Suprapubic skin (tissue), 4 donors: ENCODE measurements around the gene TFF2. TPM values are rescaled to one million over a fixed set of nuclear protein-coding genes. Genes with fewer than 3 reads are reported as not detected.

Experiments used
- DNase-seq, 2 donors: peaks; one replicate each; pipeline ENCODE4 v3.0.0-alpha.2; 2019; ENCODE audit warnings: low spot score in 2 of 2
- H3K27ac ChIP-seq: fragments of 200-600 bp; sonication (generic); one replicate; pipeline ENCODE4 v1.5.1; 2019
- H3K27me3 ChIP-seq: fragments of 200-600 bp; sonication (generic); one replicate; pipeline ENCODE4 v1.5.1; 2019
- H3K36me3 ChIP-seq: fragments of 200-600 bp; sonication (generic); one replicate; pipeline ENCODE4 v1.5.1; 2019
- H3K4me1 ChIP-seq: fragments of 200-600 bp; sonication (generic); one replicate; pipeline ENCODE4 v1.5.1; 2019
- H3K4me3 ChIP-seq: fragments of 200-600 bp; sonication (generic); one replicate; pipeline ENCODE4 v1.5.1; 2019; ENCODE audit warnings: mild to moderate bottlenecking
- H3K9me3 ChIP-seq: fragments of 200-600 bp; sonication (generic); one replicate; pipeline ENCODE4 v1.5.1; 2019
- CTCF ChIP-seq, 2 donors: fragments of 200-600 bp in 1 of 2; fragments of 450-650 bp in 1 of 2; sonication (generic) in 1 of 2; IDR thresholded peaks; one replicate each; pipeline ENCODE4 v1.5.1; 2016 to 2019; ENCODE audit warnings: antibody characterized with exemption in 2 of 2, mild to moderate bottlenecking in 1 of 2, moderate library complexity in 1 of 2
- EP300 ChIP-seq: sonication (generic); formaldehyde crosslinking; IDR thresholded peaks from one replicate; pipeline ENCODE4 v1.6.1; 2017; ENCODE audit warnings: antibody characterized with exemption
- POLR2A ChIP-seq, 2 donors: fragments of 450-650 bp; IDR thresholded peaks; one replicate each; pipeline ENCODE4 v1.6.1; 2017; ENCODE audit warnings: antibody characterized with exemption in 2 of 2, mild to moderate bottlenecking in 2 of 2, moderate library complexity in 2 of 2
- POLR2AphosphoS5 ChIP-seq, 3 donors: sonication (generic); formaldehyde crosslinking; IDR thresholded peaks; one replicate each; pipeline ENCODE4 v1.6.1; 2017; ENCODE audit warnings: antibody characterized with exemption in 3 of 3
- WGBS: methylation state at CpG from one replicate; pipeline ENCODE4 v1.1.5; 2018; 5-methylcytosine and 5-hydroxymethylcytosine counted together
- total RNA-seq, 4 donors: library from RNA; depleted of rRNA; stranded (reverse); fragments of >200 nt; gene quantifications; one replicate each; pipeline ENCODE4 v1.1.0, GENCODE V29; 2016

Gene TFF2
- total RNA-seq, 4 donors from 2014 or later = not detected

GRCh38 chr21:42341776-42342542, 8.8 kb downstream of the TFF2 start:
- no peak for TF ChIP-seq EP300
- TF ChIP-seq POLR2AphosphoS5 (IDR thresholded peaks at IDR 0.05) = no peak
- no peak for TF ChIP-seq CTCF (IDR thresholded peaks at IDR 0.05)
- no peak for TF ChIP-seq POLR2A (IDR thresholded peaks at IDR 0.05)

GRCh38 chr21:42340187-42341050, 10.4 kb downstream of the TFF2 start:
- WGBS = 68% methylated on average over 24 of the region's 24 CpGs
- Histone ChIP-seq H3K27me3 (peaks cover 6% of the 10 kb centered on the region), H3K36me3 (no peaks in the 10 kb centered on the region), H3K9me3 (no peaks in the 10 kb centered on the region), H3K4me3 (no peak overlapping the region), H3K4me1 (no peaks in the 10 kb centered on the region), H3K27ac (no peak overlapping the region)
- TF ChIP-seq CTCF (IDR thresholded peaks at IDR 0.05) (no peak), EP300 (no peak), POLR2AphosphoS5 (IDR thresholded peaks at IDR 0.05) (no peak), POLR2A (IDR thresholded peaks at IDR 0.05) (no peak)
- DNase-seq = no peak

More at GRCh38 chr21:42341776-42342542, 8.8 kb downstream of the TFF2 start:
- no peak for DNase-seq
- Histone ChIP-seq H3K27ac (no peak overlapping the region), H3K36me3 (no peaks in the 10 kb centered on the region), H3K4me1 (no peaks in the 10 kb centered on the region), H3K4me3 (no peak overlapping the region), H3K27me3 (peaks cover 4% of the 10 kb centered on the region), H3K9me3 (no peaks in the 10 kb centered on the region)
- WGBS = 91% methylated on average over 15 of the region's 15 CpGs

- Histone ChIP-seq H3K27me3 (peaks cover 13% of the 10 kb centered on the region), H3K27ac (no peak overlapping the region), H3K36me3 (no peaks in the 10 kb centered on the region), H3K4me3 (no peak overlapping the region), H3K4me1 (no peaks in the 10 kb centered on the region), H3K9me3 (no peaks in the 10 kb centered on the region)
- no peak for DNase-seq
- TF ChIP-seq CTCF (IDR thresholded peaks at IDR 0.05) (no peak), POLR2A (IDR thresholded peaks at IDR 0.05) (no peak), POLR2AphosphoS5 (IDR thresholded peaks at IDR 0.05) (no peak), EP300 (no peak)
- 95% methylated on average over 17 of the region's 17 CpGs for WGBS
Measured at GRCh38 chr21:42338729-42339715, 11.8 kb downstream of the TFF2 start.

- H3K27ac ChIP-seq = no peak overlapping the region
- H3K9me3 ChIP-seq = no peaks in the 10 kb centered on the region
- no peak overlapping the region for H3K4me3 ChIP-seq
- 48% methylated on average over 22 of the region's 23 CpGs for WGBS
- peak; percentile 35 to 73 for TF ChIP-seq CTCF (IDR thresholded peaks at IDR 0.05)
- TF ChIP-seq POLR2AphosphoS5 (IDR thresholded peaks at IDR 0.05) = no peak
- peaks cover 17% of the 10 kb centered on the region for H3K27me3 ChIP-seq
- peak in 1 of 2 donors; percentile 76 for DNase-seq
- no peaks in the 10 kb centered on the region for H3K4me1 ChIP-seq
- H3K36me3 ChIP-seq = no peaks in the 10 kb centered on the region
Measured at GRCh38 chr21:42337830-42338728, 12.7 kb downstream of the TFF2 start.
